Measurements from ENCODE around the gene C19orf73.

Gene C19orf73

GRCh38 chr19:49118565-49119410, at the start of gene C19orf73:
C19orf73 (minus strand) TSS chr19:49119143; CDS start chr19:49119022, 121 bp downstream.
- peak; percentile 87 for ATAC-seq
- TF ChIP-seq CSDC2 (CRISPR knock-in tag; IDR thresholded peaks at IDR 0.05) (0 out of 2 replicates have a peak, but pooled peaks have one; percentile 24), CREB5 (CRISPR knock-in tag; IDR thresholded peaks at IDR 0.05; ENCODE audit: low read depth) (no peak), TSHZ2 (CRISPR knock-in tag; IDR thresholded peaks at IDR 0.05) (0 out of 2 replicates have a peak, but pooled peaks have one; percentile 64), ESRRG (CRISPR knock-in tag; IDR thresholded peaks at IDR 0.05) (no peak), BACH2 (CRISPR knock-in tag; IDR thresholded peaks at IDR 0.05; ENCODE audit: borderline replicate concordance) (no peak), GLIS3 (CRISPR knock-in tag; IDR thresholded peaks at IDR 0.05) (0 out of 2 replicates have a peak, but pooled peaks have one; percentile 21), TCF4 (CRISPR knock-in tag; IDR thresholded peaks at IDR 0.05; ENCODE audit: borderline replicate concordance) (no peak), RARB (CRISPR knock-in tag; IDR thresholded peaks at IDR 0.05) (no peak), ZNF70 (CRISPR knock-in tag; IDR thresholded peaks at IDR 0.05) (no peak)

- TF ChIP-seq ZNF565 (CRISPR knock-in tag; conservative IDR thresholded peaks at IDR 0.05; ENCODE audit: low read depth) (no peak), ESRRG (CRISPR knock-in tag; IDR thresholded peaks at IDR 0.05) (no peak), PATZ1 (CRISPR knock-in tag; IDR thresholded peaks at IDR 0.05; ENCODE audit: borderline replicate concordance) (no peak), ZC3H10 (CRISPR knock-in tag; IDR thresholded peaks at IDR 0.05) (no peak), POU6F1 (CRISPR knock-in tag; IDR thresholded peaks at IDR 0.05; ENCODE audit: borderline replicate concordance, low read depth) (no peak), CSRNP3 (CRISPR knock-in tag; IDR thresholded peaks at IDR 0.05) (no peak), BACH2 (CRISPR knock-in tag; IDR thresholded peaks at IDR 0.05; ENCODE audit: borderline replicate concordance) (no peak), OSR1 (CRISPR knock-in tag; IDR thresholded peaks at IDR 0.05) (no peak)
- no peak for ATAC-seq
Observed at GRCh38 chr19:49168421-49168820, 49.5 kb upstream of the C19orf73 start.

- TF ChIP-seq OSR1 (CRISPR knock-in tag; IDR thresholded peaks at IDR 0.05) (no peak), PATZ1 (CRISPR knock-in tag; IDR thresholded peaks at IDR 0.05; ENCODE audit: borderline replicate concordance) (no peak), ZNF565 (CRISPR knock-in tag; conservative IDR thresholded peaks at IDR 0.05; ENCODE audit: low read depth) (no peak), PPARA (CRISPR knock-in tag; IDR thresholded peaks at IDR 0.05; ENCODE audit: borderline replicate concordance) (no peak), ZNF70 (CRISPR knock-in tag; IDR thresholded peaks at IDR 0.05) (no peak), CREB5 (CRISPR knock-in tag; IDR thresholded peaks at IDR 0.05; ENCODE audit: low read depth) (no peak), RARB (CRISPR knock-in tag; IDR thresholded peaks at IDR 0.05) (no peak), TOX (CRISPR knock-in tag; IDR thresholded peaks at IDR 0.05; ENCODE audit: borderline replicate concordance) (no peak), ZNF8 (CRISPR knock-in tag; IDR thresholded peaks at IDR 0.05) (no peak)
- no peak for ATAC-seq
Observed at GRCh38 chr19:49167857-49168409, 49.0 kb upstream of the C19orf73 start.
